WERI-Rb-1 (cell line): ENCODE data around the gene ATP5PD.
"Not testable (repeated sequence)": the region's sequence is repeated elsewhere in the genome, so short reads cannot be mapped to it uniquely, and the experiment has no call there.

ENCODE experiments used
- DNase-seq: peaks from one replicate; pipeline ENCODE4 v3.0.0-alpha.2; 2020
- H3K27ac ChIP-seq: fragments of 250-450 bp; sonication (Bioruptor Pico); 2 replicates; pipeline ENCODE4 v1.5.1; 2020; ENCODE audit warnings: mild to moderate bottlenecking, moderate library complexity
- H3K27me3 ChIP-seq: fragments of 250-450 bp; sonication (Bioruptor Pico); 2 replicates; pipeline ENCODE4 v1.5.1; 2021; ENCODE audit warnings: mild to moderate bottlenecking, low read depth, moderate library complexity; ENCODE audit not compliant: insufficient read depth, severe bottlenecking
- H3K36me3 ChIP-seq: fragments of 250-450 bp; sonication (Bioruptor Pico); 2 replicates; pipeline ENCODE4 v1.5.1; 2020; ENCODE audit warnings: mild to moderate bottlenecking, moderate library complexity
- H3K4me3 ChIP-seq: 2 replicates; pipeline ENCODE4 v1.5.1; 2011; ENCODE audit warnings: low read depth, mild to moderate bottlenecking, control low read depth, low read length
- H3K9me3 ChIP-seq: fragments of 250-450 bp; sonication (Bioruptor Pico); 2 replicates; pipeline ENCODE4 v1.5.1; 2021; ENCODE audit warnings: mild to moderate bottlenecking, moderate library complexity; ENCODE audit not compliant: severe bottlenecking
- CTCF ChIP-seq: IDR thresholded peaks from 2 replicates; pipeline ENCODE4 v1.5.1; 2011; ENCODE audit warnings: low read depth, mild to moderate bottlenecking, control low read depth, inconsistent platforms, low read length

The ATP5PD gene

GRCh38 chr17:75049706-75050105 is 2.9 kb upstream of the ATP5PD start:
- Histone ChIP-seq H3K9me3 (no peaks in the 10 kb centered on the region), H3K27ac (no peak overlapping the region), H3K4me3 (no peak overlapping the region), H3K27me3 (no peaks in the 10 kb centered on the region), H3K36me3 (peaks cover 59% of the 10 kb centered on the region)
- DNase-seq = no peak
- no peak for TF ChIP-seq CTCF

GRCh38 chr17:75049057-75049456 is 2.3 kb upstream of the ATP5PD start:
- H3K27ac ChIP-seq = no peak overlapping the region
- no peak for TF ChIP-seq CTCF
- H3K27me3 ChIP-seq = no peaks in the 10 kb centered on the region
- H3K9me3 ChIP-seq = no peaks in the 10 kb centered on the region
- DNase-seq = no peak
- peaks cover 53% of the 10 kb centered on the region for H3K36me3 ChIP-seq
- H3K4me3 ChIP-seq = no peak overlapping the region

- Histone ChIP-seq H3K27me3 (no peaks in the 10 kb centered on the region), H3K27ac (no peak overlapping the region), H3K36me3 (peaks cover 48% of the 10 kb centered on the region), H3K9me3 (no peaks in the 10 kb centered on the region), H3K4me3 (peak overlapping the region; percentile 98; the same call in 1 of the 2 replicates)
- no peak for TF ChIP-seq CTCF
- no peak for DNase-seq
Observed at GRCh38 chr17:75048249-75048878, 1.6 kb upstream of the ATP5PD start.

GRCh38 chr17:75047398-75048098 is 779 bp upstream of the ATP5PD start:
- peak; percentile 41 for DNase-seq
- Histone ChIP-seq H3K9me3 (no peaks in the 10 kb centered on the region), H3K27ac (peak overlapping the region; percentile 58), H3K4me3 (peak overlapping the region; percentile 98), H3K27me3 (no peaks in the 10 kb centered on the region), H3K36me3 (peaks cover 39% of the 10 kb centered on the region)
- no peak for TF ChIP-seq CTCF

- H3K27me3 ChIP-seq, DNase-seq, H3K9me3 ChIP-seq: not testable (repeated sequence)
- peaks cover 35% of the 10 kb centered on the region for H3K36me3 ChIP-seq
- H3K27ac ChIP-seq = peak overlapping the region; percentile 70
- H3K4me3 ChIP-seq = peak overlapping the region; percentile 98
Observed at GRCh38 chr17:75045946-75046406, 793 bp downstream of the ATP5PD start.

GRCh38 chr17:75044716-75045115 is 2.1 kb downstream of the ATP5PD start:
- TF ChIP-seq CTCF = no peak
- Histone ChIP-seq H3K9me3 (no peaks in the 10 kb centered on the region), H3K27me3 (no peaks in the 10 kb centered on the region), H3K27ac (no peak overlapping the region), H3K4me3 (no peak overlapping the region), H3K36me3 (peaks cover 35% of the 10 kb centered on the region)
- no peak for DNase-seq

- H3K27ac ChIP-seq, H3K9me3 ChIP-seq, DNase-seq, H3K4me3 ChIP-seq, H3K27me3 ChIP-seq: not testable (repeated sequence)
- H3K36me3 ChIP-seq = peaks cover 35% of the 10 kb centered on the region
Observed at GRCh38 chr17:75043789-75044188, 3.0 kb downstream of the ATP5PD start.
